PC-3 (cell line): ENCODE results near the gene VEGFA. TPM values are rescaled to one million over a fixed set of nuclear protein-coding genes. Genes with fewer than 3 reads are reported as not detected.
A peak's percentile ranks its signal among the peaks of the same experiment; 100 is the strongest.

ENCODE experiments used
- ATAC-seq: fragments of 200-7000 bp; cut with Tn5 transposase; 2 replicates; pipeline ENCODE4 v1.9.1; 2020; ENCODE audit warnings: mild to moderate bottlenecking, moderate library complexity
- BruUV-seq: library from RNA; stranded (reverse); fragments of 400-500 nt; replicated peaks from 2 replicates; lab custom pipeline; 2021; lab: Mats Ljungman, UMichigan
- CTCF ChIA-PET: fragments of 300-600 bp; sonication (Branson Sonifier 250); formaldehyde crosslinking; loops from one replicate; lab custom pipeline; 2022; ENCODE audit warnings: antibody characterized with exemption; lab: Charles Lee
- POLR2A ChIA-PET: fragments of 300-600 bp; sonication (Branson Sonifier 250); formaldehyde crosslinking; loops from one replicate; lab custom pipeline; 2022; ENCODE audit warnings: antibody characterized with exemption; ENCODE audit not compliant: unreplicated experiment; lab: Charles Lee
- DNase-seq: peaks from one replicate; pipeline ENCODE4 v3.0.0-alpha.2; 2015
- H2AFZ ChIP-seq: fragments of 300-600 bp; sonication (generic); 2 replicates; pipeline ENCODE4 v1.6.0; 2016; ENCODE audit warnings: antibody characterized with exemption, low read length
- H3F3A ChIP-seq: fragments of 300-600 bp; sonication (generic); one replicate; pipeline ENCODE4 v1.6.0; 2017; ENCODE audit warnings: antibody characterized with exemption, low read length, control low read depth, mild to moderate bottlenecking; ENCODE audit not compliant: unreplicated experiment
- H3K27ac ChIP-seq: fragments of 300-600 bp; sonication (generic); 2 replicates; pipeline ENCODE4 v1.5.1; 2016; ENCODE audit warnings: mild to moderate bottlenecking, low read length
- H3K27me3 ChIP-seq: fragments of 300-600 bp; sonication (generic); 2 replicates; pipeline ENCODE4 v1.6.1; 2016; ENCODE audit warnings: low read length, mixed read lengths
- H3K36me3 ChIP-seq: fragments of 300-600 bp; sonication (generic); 2 replicates; pipeline ENCODE4 v1.6.1; 2016; ENCODE audit warnings: low read depth, mixed run types, low read length, mixed read lengths
- H3K4me1 ChIP-seq: fragments of 300-600 bp; sonication (generic); 2 replicates; pipeline ENCODE4 v1.5.1; 2016; ENCODE audit warnings: low read length; ENCODE audit not compliant: insufficient read depth
- H3K4me2 ChIP-seq: fragments of 300-600 bp; sonication (generic); 2 replicates; pipeline ENCODE4 v1.6.0; 2016; ENCODE audit warnings: low read length
- H3K4me3 ChIP-seq: fragments of 300-600 bp; sonication (generic); 2 replicates; pipeline ENCODE4 v1.5.1; 2016; ENCODE audit warnings: mild to moderate bottlenecking, low read length, mixed read lengths
- H3K79me2 ChIP-seq: fragments of 300-600 bp; sonication (generic); 2 replicates; pipeline ENCODE4 v1.6.1; 2017; ENCODE audit warnings: low read length, mixed read lengths
- H3K9ac ChIP-seq: fragments of 300-600 bp; sonication (generic); 2 replicates; pipeline ENCODE4 v1.6.0; 2016; ENCODE audit warnings: mild to moderate bottlenecking, low read length
- H3K9me2 ChIP-seq: fragments of 300-600 bp; sonication (generic); replicated peaks from 2 replicates; pipeline ENCODE4 v1.6.1; 2016; ENCODE audit warnings: mixed run types, low read length, mixed read lengths
- H3K9me3 ChIP-seq: fragments of 300-600 bp; sonication (generic); 2 replicates; pipeline ENCODE4 v1.6.1; 2016; ENCODE audit warnings: low read length, mixed read lengths
- H4K20me1 ChIP-seq: fragments of 300-600 bp; sonication (generic); 2 replicates; pipeline ENCODE4 v1.6.1; 2016; ENCODE audit warnings: low read length, mixed read lengths
- CTCF ChIP-seq: fragments of 300-600 bp; sonication (generic); conservative IDR thresholded peaks from 2 replicates; pipeline ENCODE4 v1.5.1; 2017; ENCODE audit warnings: antibody characterized with exemption, low read depth, mild to moderate bottlenecking, low read length
- EZH2 ChIP-seq: fragments of 300-600 bp; sonication (generic); IDR thresholded peaks from one replicate; pipeline ENCODE4 v1.6.1; 2017; ENCODE audit warnings: antibody characterized with exemption, mild to moderate bottlenecking, low read length; ENCODE audit not compliant: unreplicated experiment
- EZH2phosphoT487 ChIP-seq: fragments of 300-600 bp; sonication (generic); IDR thresholded peaks from 2 replicates; pipeline ENCODE4 v1.6.1; 2018; ENCODE audit warnings: mild to moderate bottlenecking, antibody characterized with exemption, low read length, borderline replicate concordance
- intact Hi-C: fragments of 100-400 bp; cut with micrococcal nuclease; formaldehyde crosslinking; loops from 2 replicates; pipeline ENCODE4 v1.9.0; 2023
- total RNA-seq: library from RNA; depleted of rRNA; stranded (reverse); fragments of >200 nt; gene quantifications from 2 replicates; pipeline ENCODE4 v1.2.3, GENCODE V29; 2014

Gene VEGFA
- total RNA-seq, 1 experiment from 2014 or later, result 146 TPM

GRCh38 chr6:43722920-43723545 lies 47.0 kb upstream of the VEGFA start:
- H3K4me3 ChIP-seq, result no peak overlapping the region
- H3K27ac ChIP-seq, result no peak overlapping the region
- no peaks in the 10 kb centered on the region for H4K20me1 ChIP-seq
- POLR2A ChIA-PET, result no interaction called here
- intact Hi-C loops, result loop anchor here (10.0 kb wide), 2 partner anchors 52 to 58 kb away; partner anchors contain the start of gene VEGFA
- no peak for ATAC-seq
- BruUV-seq, result no TSS peak
- H3K4me1 ChIP-seq, result peaks cover 24% of the 10 kb centered on the region
- H3K27me3 ChIP-seq, result no peaks in the 10 kb centered on the region
- CTCF ChIA-PET, result no interaction called here
- H3K79me2 ChIP-seq, result no peaks in the 10 kb centered on the region
- H3K36me3 ChIP-seq, result no peaks in the 10 kb centered on the region
- TF ChIP-seq EZH2 (no peak), CTCF (no peak), EZH2phosphoT487 (no peak)
- no peaks in the 10 kb centered on the region for H3K9me2 ChIP-seq
- H3K9ac ChIP-seq, result no peak overlapping the region
- no peak overlapping the region for H3K4me2 ChIP-seq
- H3K9me3 ChIP-seq, result no peaks in the 10 kb centered on the region
- H2AFZ ChIP-seq, result no peak overlapping the region
- no peak for DNase-seq
- no peaks in the 10 kb centered on the region for H3F3A ChIP-seq

DNA sequence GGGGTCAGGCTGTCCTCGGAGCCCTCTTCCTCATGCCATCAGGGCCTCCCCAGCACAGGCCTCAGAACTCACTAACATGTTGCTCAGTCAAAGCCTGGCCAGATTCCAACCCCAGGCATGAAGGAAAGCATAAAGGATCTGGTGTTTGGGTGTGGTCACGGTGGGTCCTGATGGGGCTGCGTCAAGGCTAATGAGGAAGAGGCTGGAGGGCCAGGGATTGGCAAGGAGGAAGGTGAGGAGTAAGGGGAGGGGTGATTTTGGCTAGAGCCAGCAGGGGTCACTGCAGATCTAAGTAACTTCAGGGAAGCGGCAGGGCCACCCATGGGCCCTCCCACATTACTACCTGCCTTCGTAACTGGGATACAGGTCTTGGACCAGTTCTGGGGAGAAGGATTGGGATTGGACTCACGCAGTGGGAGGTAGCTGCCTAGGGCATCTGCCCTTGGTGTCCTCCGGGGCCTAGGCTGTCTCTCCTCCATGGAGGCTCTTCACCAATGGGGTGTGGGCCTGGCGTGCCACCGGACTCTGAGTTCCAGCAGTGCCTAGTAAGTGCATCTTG lies 46.2 kb upstream of the VEGFA start:
- POLR2A ChIA-PET, result no interaction called here
- BruUV-seq, result no TSS peak
- no peaks in the 10 kb centered on the region for H3K9me2 ChIP-seq
- H3K27ac ChIP-seq, result no peak overlapping the region
- intact Hi-C loops, result loop anchor here (1.0 to 10.0 kb wide), 3 partner anchors 51 to 355 kb away; partner anchors contain the start of gene VEGFA
- no peaks in the 10 kb centered on the region for H3F3A ChIP-seq
- no peaks in the 10 kb centered on the region for H3K27me3 ChIP-seq
- no peaks in the 10 kb centered on the region for H3K9me3 ChIP-seq
- H3K36me3 ChIP-seq, result no peaks in the 10 kb centered on the region
- no peaks in the 10 kb centered on the region for H4K20me1 ChIP-seq
- no peaks in the 10 kb centered on the region for H3K79me2 ChIP-seq
- TF ChIP-seq EZH2 (no peak), EZH2phosphoT487 (no peak), CTCF (peak; percentile 80)
- DNase-seq (peak; percentile 91), ATAC-seq (peak; percentile 79)
- no peak overlapping the region for H2AFZ ChIP-seq
- H3K9ac ChIP-seq, result no peak overlapping the region
- H3K4me3 ChIP-seq, result no peak overlapping the region
- CTCF ChIA-PET, result interaction anchor here (1.7 kb wide), 1 partner anchor 46 kb away, joined by 10 read pairs; the partner anchor contains the start of gene VEGFA
- H3K4me2 ChIP-seq, result no peak overlapping the region
- peaks cover 30% of the 10 kb centered on the region for H3K4me1 ChIP-seq

DNA sequence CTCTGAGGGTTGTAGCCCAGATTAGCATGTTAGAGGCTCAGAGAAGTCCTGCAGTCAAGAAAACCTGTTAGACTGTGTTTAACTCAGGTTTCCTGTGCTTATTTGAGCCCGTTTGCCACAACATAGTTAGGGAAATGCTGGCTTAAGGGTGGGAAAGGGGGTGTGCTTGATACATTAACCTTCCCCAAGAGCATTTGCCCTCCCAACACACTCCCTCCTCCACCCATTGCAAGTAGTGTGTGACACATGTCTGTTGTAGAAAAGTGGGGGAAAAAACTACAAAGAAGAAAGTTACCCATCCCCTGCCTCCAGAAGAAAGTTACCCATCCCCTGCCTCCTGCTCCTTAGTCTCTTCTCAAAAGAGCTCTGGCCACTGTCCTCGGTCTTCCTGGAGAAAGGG lies 45.7 kb upstream of the VEGFA start:
- Histone ChIP-seq H4K20me1 (no peaks in the 10 kb centered on the region), H3K27ac (no peak overlapping the region), H3K4me1 (peaks cover 30% of the 10 kb centered on the region), H2AFZ (no peak overlapping the region), H3K9me3 (no peaks in the 10 kb centered on the region), H3K9ac (no peak overlapping the region), H3K4me2 (peak overlapping the region; percentile 75), H3K27me3 (no peaks in the 10 kb centered on the region), H3K4me3 (no peak overlapping the region), H3F3A (no peaks in the 10 kb centered on the region), H3K79me2 (no peaks in the 10 kb centered on the region), H3K9me2 (no peaks in the 10 kb centered on the region), H3K36me3 (no peaks in the 10 kb centered on the region)
- TF ChIP-seq CTCF (no peak), EZH2phosphoT487 (no peak), EZH2 (no peak)
- CTCF ChIA-PET, result interaction anchor here (1.7 kb wide), 1 partner anchor 46 kb away, joined by 10 read pairs; the partner anchor contains the start of gene VEGFA
- BruUV-seq, result no TSS peak
- POLR2A ChIA-PET, result no interaction called here
- DNase-seq (no peak), ATAC-seq (no peak)
- intact Hi-C loops, result loop anchor here (1.0 to 10.0 kb wide), 3 partner anchors 50 to 355 kb away; partner anchors contain the start of gene VEGFA
